HG02943 (cell line): ENCODE measurements around the gene TNNT3.

ENCODE experiments used
- ATAC-seq: cut with Tn5 transposase; IDR thresholded peaks from one replicate; pipeline ENCODE4 v1.9.1; 2021; ENCODE audit warnings: mild to moderate bottlenecking, low read depth, moderate library complexity; ENCODE audit not compliant: unreplicated experiment

The TNNT3 gene

GRCh38 chr11:1982873-1983600, 63.5 kb downstream of the TNNT3 start:
- ATAC-seq, result no peak

- ATAC-seq, result no peak
Measured at GRCh38 chr11:1983601-1983961, 64.1 kb downstream of the TNNT3 start.

DNA sequence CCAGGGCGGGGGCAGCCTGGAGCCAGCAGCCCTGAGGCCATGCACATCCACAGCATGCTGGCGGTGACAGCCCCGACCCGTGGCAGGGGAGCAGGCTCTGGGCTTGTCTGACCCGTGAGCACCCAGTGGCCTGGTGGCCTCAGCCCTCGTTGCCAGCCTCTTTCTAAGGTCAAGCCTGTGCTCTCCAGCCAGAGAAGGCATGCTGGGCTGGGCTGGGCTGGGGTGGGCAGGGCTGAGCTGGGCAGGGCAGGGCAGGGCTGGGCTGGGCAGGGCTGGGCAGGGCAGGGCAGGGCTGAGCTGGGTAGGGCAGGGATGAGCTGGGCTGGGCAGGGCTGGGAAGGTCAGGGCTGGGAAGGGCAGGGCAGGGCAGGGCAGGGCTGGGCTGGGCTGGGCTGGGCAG, 67.5 kb downstream of the TNNT3 start:
- no peak for ATAC-seq

DNA sequence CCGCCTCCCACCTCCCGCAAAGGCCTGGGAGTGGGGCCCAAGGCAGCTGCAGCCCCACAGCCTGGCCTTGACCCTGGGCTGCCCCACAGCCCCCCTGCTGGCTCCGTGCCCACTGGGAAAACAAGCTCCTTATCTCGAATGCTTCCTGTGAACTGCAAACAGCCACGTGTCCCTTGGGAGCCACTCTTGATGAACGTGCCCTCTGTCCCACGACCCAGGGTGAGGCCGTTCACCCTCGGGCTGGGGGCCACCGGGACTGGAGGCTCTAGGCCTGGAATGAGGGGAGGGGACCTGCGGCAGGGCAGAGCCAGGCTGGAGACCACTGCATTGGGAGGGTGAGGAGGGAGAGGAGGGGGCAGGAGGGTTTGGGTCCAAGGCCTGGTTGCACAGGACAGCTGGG, 68.7 kb downstream of the TNNT3 start:
- no peak for ATAC-seq
